Body of pancreas (tissue), 4 donors: ENCODE data around the gene SERPINA5. TPM values are rescaled to one million over a fixed set of nuclear protein-coding genes. Genes with fewer than 3 reads are reported as not detected.
A peak's percentile ranks its signal among the peaks of the same experiment; 100 is the strongest.

Source experiments
- ATAC-seq: fragments of 150-250 bp; one replicate; pipeline ENCODE4 v1.9.1; 2016
- DNase-seq, 4 donors: peaks; one replicate each; pipeline ENCODE4 v3.0.0-alpha.2; 2019
- H3K27ac ChIP-seq, 4 donors: fragments of 200-600 bp; sonication (generic); 1 replicate in 3 of 4; 2 replicates in 1 of 4; pipeline versions ENCODE4 v1.5.1 to v1.6.1; 2016 to 2019; ENCODE audit warnings: mild to moderate bottlenecking in 1 of 4, mixed read lengths in 1 of 4, moderate library complexity in 1 of 4
- H3K27me3 ChIP-seq, 2 donors: fragments of 200-600 bp; sonication (generic); one replicate each; pipeline ENCODE4 v1.6.0; 2016; ENCODE audit warnings: mild to moderate bottlenecking in 1 of 2
- H3K36me3 ChIP-seq, 2 donors: fragments of 200-600 bp; sonication (generic); replicated peaks in 1 of 2; 2 replicates each; pipeline ENCODE4 v1.5.1; 2016; ENCODE audit warnings: low read depth in 2 of 2; ENCODE audit not compliant: insufficient read depth in 1 of 2
- H3K4me1 ChIP-seq: fragments of 200-600 bp; sonication (generic); one replicate; pipeline ENCODE4 v1.6.0; 2016
- H3K4me3 ChIP-seq, 2 donors: fragments of 200-600 bp; sonication (generic); 1 replicate in 1 of 2; 2 replicates in 1 of 2; pipeline ENCODE4 v1.5.1; 2016 to 2019
- H3K9me3 ChIP-seq, 3 donors: fragments of 200-600 bp; sonication (generic); 1 replicate in 2 of 3; 2 replicates in 1 of 3; pipeline ENCODE4 v1.5.1; 2016
- POLR2A ChIP-seq, 3 donors: fragments of 450-650 bp; IDR thresholded peaks; one replicate each; pipeline ENCODE4 v1.6.1; 2016; ENCODE audit warnings: antibody characterized with exemption in 3 of 3, mild to moderate bottlenecking in 2 of 3
- WGBS, 2 donors: methylation state at CpG; one replicate each; pipeline ENCODE4 v1.1.5; 2017; 5-methylcytosine and 5-hydroxymethylcytosine counted together
- intact Hi-C: fragments of 100-400 bp; cut with DNase I; formaldehyde crosslinking; loops from one replicate; pipeline ENCODE4 v1.15.1; 2023
- total RNA-seq, 2 donors: library from RNA; depleted of rRNA; stranded (reverse); fragments of >200 nt; gene quantifications; one replicate each; pipeline ENCODE4 v1.1.0, GENCODE V29; 2016
- TF ChIP-seq, protein P1 (sequence below), 7 experiments: fragments of 450-650 bp in 4 of 7; fragments of 200-600 bp in 3 of 7; sonication (generic) in 3 of 7; IDR thresholded peaks; one replicate each; pipeline ENCODE4 v1.5.1; 2016 to 2019; ENCODE audit warnings: antibody characterized with exemption in 7 of 7

SERPINA5 gene
- total RNA-seq, 2 donors from 2014 or later = 76.0 to 101 TPM

DNA sequence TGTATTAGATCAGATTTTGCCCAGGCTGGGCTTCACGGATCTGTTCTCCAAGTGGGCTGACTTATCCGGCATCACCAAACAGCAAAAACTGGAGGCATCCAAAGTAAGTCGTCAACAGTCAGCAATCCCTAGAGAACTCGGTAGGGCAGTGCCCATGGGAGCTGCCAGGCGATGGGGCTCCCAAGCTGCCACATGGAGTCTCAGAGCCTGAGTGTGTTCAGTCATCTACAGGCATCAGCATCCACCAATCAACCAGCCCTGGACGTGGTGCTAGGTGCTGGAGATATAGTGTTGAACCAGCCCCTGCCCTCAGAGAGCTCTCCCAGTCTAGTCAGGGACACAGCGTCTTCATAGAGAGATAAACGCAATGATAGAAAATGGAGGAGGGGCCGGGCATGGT, 13.0 kb upstream of the SERPINA5 start:
- intact Hi-C loops = loop anchor here (10.0 kb wide), 1 partner anchor 47 kb away; the partner anchor contains the start of gene SERPINA3
- no peak for ATAC-seq
- WGBS, 2 donors = 91 to 92% methylated on average over 6 to 9 of the region's 9 CpGs
- no peak overlapping the region for H3K4me3 ChIP-seq
- H3K27me3 ChIP-seq = no peaks in the 10 kb centered on the region
- H3K36me3 ChIP-seq = peaks cover 4 to 7% of the 10 kb centered on the region in 2 donors
- H3K27ac ChIP-seq = no peak overlapping the region
- peak in 1 of 4 donors; percentile 8 for DNase-seq
- H3K4me1 ChIP-seq = peaks cover 50% of the 10 kb centered on the region
- no peaks in the 10 kb centered on the region for H3K9me3 ChIP-seq
- TF ChIP-seq, protein P1, sequence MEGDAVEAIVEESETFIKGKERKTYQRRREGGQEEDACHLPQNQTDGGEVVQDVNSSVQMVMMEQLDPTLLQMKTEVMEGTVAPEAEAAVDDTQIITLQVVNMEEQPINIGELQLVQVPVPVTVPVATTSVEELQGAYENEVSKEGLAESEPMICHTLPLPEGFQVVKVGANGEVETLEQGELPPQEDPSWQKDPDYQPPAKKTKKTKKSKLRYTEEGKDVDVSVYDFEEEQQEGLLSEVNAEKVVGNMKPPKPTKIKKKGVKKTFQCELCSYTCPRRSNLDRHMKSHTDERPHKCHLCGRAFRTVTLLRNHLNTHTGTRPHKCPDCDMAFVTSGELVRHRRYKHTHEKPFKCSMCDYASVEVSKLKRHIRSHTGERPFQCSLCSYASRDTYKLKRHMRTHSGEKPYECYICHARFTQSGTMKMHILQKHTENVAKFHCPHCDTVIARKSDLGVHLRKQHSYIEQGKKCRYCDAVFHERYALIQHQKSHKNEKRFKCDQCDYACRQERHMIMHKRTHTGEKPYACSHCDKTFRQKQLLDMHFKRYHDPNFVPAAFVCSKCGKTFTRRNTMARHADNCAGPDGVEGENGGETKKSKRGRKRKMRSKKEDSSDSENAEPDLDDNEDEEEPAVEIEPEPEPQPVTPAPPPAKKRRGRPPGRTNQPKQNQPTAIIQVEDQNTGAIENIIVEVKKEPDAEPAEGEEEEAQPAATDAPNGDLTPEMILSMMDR (IDR thresholded peaks at IDR 0.05) = no peak
- TF ChIP-seq POLR2A (IDR thresholded peaks at IDR 0.05) = no peak

DNA sequence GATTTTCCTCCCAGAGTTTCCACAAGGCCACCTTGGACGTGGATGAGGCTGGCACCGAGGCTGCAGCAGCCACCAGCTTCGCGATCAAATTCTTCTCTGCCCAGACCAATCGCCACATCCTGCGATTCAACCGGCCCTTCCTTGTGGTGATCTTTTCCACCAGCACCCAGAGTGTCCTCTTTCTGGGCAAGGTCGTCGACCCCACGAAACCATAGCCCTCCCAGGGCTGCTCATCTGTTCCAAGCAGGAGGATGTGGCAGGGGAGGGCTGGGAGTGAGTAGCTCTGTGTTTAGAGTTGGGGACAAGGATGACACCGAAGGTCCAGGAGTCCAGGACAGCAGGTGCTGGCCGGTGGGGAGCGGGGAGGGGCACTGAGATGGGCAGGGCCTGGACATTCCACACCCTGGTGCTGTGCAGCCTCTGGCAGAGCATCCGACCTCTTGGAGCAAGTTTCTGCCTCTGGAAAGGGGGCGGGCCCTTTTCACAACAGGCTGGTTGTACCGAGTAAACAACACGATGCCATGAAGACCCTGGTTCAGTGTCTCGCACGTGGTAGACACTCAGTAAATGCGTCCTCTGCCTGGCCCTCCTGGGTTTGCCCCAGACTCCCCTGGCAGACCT, 11.7 kb upstream of the SERPINA5 start:
- intact Hi-C loops = loop anchor here (10.0 kb wide), 1 partner anchor 45 kb away; the partner anchor contains the start of gene SERPINA3
- Histone ChIP-seq H3K36me3 (peaks cover 4 to 7% of the 10 kb centered on the region in 2 donors), H3K4me3 (no peak overlapping the region), H3K27me3 (no peaks in the 10 kb centered on the region), H3K4me1 (peaks cover 50% of the 10 kb centered on the region), H3K9me3 (no peaks in the 10 kb centered on the region), H3K27ac (no peak overlapping the region)
- peak in 1 of 4 donors; percentile 13 for DNase-seq
- TF ChIP-seq, protein P1 (IDR thresholded peaks at IDR 0.05) = no peak
- no peak for TF ChIP-seq POLR2A (IDR thresholded peaks at IDR 0.05)
- no peak for ATAC-seq
- WGBS, 2 donors = 91 to 94% methylated on average over 18 to 20 of the region's 20 CpGs

DNA sequence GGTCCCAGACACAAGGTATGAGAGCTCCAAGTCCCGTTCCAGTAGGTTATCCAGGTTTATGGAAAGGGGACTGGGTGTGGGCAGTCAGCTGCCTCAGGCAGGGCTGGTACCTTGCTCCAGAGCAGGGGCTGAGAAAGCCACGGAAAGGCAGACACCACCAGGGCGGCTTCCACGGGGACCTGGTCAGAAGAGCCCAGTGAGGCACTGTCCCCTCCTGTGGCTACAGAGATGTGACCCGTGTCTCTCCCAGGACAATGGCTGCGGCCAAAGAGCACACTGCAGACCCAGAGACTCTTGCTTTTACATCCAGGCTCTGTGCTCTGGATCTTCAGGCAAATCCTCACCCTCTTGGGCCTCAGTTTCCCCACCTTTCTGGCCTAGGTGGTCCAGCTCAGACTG, 11.2 kb upstream of the SERPINA5 start:
- Histone ChIP-seq H3K27me3 (no peaks in the 10 kb centered on the region), H3K27ac (no peak overlapping the region), H3K4me1 (peaks cover 50% of the 10 kb centered on the region), H3K4me3 (no peak overlapping the region), H3K9me3 (no peaks in the 10 kb centered on the region), H3K36me3 (peaks cover 4 to 7% of the 10 kb centered on the region in 2 donors)
- intact Hi-C loops = no loop called here
- TF ChIP-seq, protein P1 (IDR thresholded peaks at IDR 0.05) = no peak
- TF ChIP-seq POLR2A (IDR thresholded peaks at IDR 0.05) = no peak
- WGBS, 2 donors = 96% methylated on average over 6 of the region's 6 CpGs; no CpG with 5 or more reads in 1 of the 2 donors
- DNase-seq (no peak), ATAC-seq (no peak)

- ATAC-seq (no peak), DNase-seq (peak in 1 of 4 donors; percentile 7)
- Histone ChIP-seq H3K9me3 (no peaks in the 10 kb centered on the region), H3K36me3 (peaks cover 4 to 7% of the 10 kb centered on the region in 2 donors), H3K27me3 (no peaks in the 10 kb centered on the region), H3K27ac (no peak overlapping the region), H3K4me1 (peaks cover 50% of the 10 kb centered on the region), H3K4me3 (no peak overlapping the region)
- WGBS, 2 donors = 83 to 95% methylated on average over 8 to 9 of the region's 9 CpGs
- TF ChIP-seq, protein P1 (IDR thresholded peaks at IDR 0.05) = no peak
- TF ChIP-seq POLR2A (IDR thresholded peaks at IDR 0.05) = no peak
- intact Hi-C loops = no loop called here
Observed at GRCh38 chr14:94570440-94570839, 10.8 kb upstream of the SERPINA5 start.

DNA sequence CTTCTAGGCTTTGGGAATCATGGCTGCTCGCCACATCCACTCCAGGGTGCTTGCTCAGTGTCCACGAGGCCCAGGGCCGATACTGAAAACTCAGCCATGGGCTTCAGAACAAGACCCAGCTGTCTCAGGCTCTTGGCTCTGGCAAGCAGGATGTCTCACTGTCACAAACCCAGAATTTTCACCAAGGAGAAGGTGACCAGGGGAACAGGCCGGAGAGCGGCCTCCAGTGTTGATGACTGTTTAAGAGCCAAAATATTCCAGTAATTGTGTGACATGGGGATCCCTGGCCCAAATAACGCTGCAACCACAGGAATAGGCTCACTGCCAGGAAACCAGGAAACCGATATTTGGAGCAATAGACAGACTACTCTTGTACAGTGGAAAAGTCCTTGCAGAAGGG, 9.8 kb upstream of the SERPINA5 start:
- 57 to 60% methylated on average over 6 to 7 of the region's 7 CpGs for WGBS, 2 donors
- Histone ChIP-seq H3K9me3 (no peaks in the 10 kb centered on the region), H3K4me3 (no peak overlapping the region), H3K36me3 (peaks cover 4 to 5% of the 10 kb centered on the region in 2 donors), H3K27ac (peak overlapping the region; percentile 44 to 75 (median 66)), H3K4me1 (peaks cover 59% of the 10 kb centered on the region), H3K27me3 (no peaks in the 10 kb centered on the region)
- no peak for ATAC-seq
- no peak for TF ChIP-seq POLR2A (IDR thresholded peaks at IDR 0.05)
- TF ChIP-seq, protein P1 (IDR thresholded peaks at IDR 0.05) = no peak
- DNase-seq = peak in 2 of 4 donors; percentile 30 to 36
- intact Hi-C loops = no loop called here
